ENCODE results near the gene TMEM167A.

GRCh38 chr5:83049370-83049885 lies 27.8 kb downstream of the TMEM167A start:
- no peak for TF ChIP-seq POLR2A (IDR thresholded peaks at IDR 0.05; ENCODE audit: borderline replicate concordance, extremely low read depth, insufficient read depth, insufficient read length)
- TF ChIP-seq CBX3 (IDR thresholded peaks at IDR 0.05; ENCODE audit: low read depth) = no peak
- TF ChIP-seq, protein P1, sequence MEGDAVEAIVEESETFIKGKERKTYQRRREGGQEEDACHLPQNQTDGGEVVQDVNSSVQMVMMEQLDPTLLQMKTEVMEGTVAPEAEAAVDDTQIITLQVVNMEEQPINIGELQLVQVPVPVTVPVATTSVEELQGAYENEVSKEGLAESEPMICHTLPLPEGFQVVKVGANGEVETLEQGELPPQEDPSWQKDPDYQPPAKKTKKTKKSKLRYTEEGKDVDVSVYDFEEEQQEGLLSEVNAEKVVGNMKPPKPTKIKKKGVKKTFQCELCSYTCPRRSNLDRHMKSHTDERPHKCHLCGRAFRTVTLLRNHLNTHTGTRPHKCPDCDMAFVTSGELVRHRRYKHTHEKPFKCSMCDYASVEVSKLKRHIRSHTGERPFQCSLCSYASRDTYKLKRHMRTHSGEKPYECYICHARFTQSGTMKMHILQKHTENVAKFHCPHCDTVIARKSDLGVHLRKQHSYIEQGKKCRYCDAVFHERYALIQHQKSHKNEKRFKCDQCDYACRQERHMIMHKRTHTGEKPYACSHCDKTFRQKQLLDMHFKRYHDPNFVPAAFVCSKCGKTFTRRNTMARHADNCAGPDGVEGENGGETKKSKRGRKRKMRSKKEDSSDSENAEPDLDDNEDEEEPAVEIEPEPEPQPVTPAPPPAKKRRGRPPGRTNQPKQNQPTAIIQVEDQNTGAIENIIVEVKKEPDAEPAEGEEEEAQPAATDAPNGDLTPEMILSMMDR (IDR thresholded peaks at IDR 0.05 in 2 of 3, conservative IDR thresholded peaks at IDR 0.05 in 1 of 3; ENCODE audit: borderline replicate concordance in 1 of 3, insufficient read depth in 1 of 3, low read depth in 2 of 3, low read length in 2 of 3) = no peak
- TF ChIP-seq EZH2phosphoT487 (IDR thresholded peaks at IDR 0.05; ENCODE audit: borderline replicate concordance) = no peak
- TF ChIP-seq SP1 (IDR thresholded peaks at IDR 0.05; ENCODE audit: low read depth) = no peak
- no peak for TF ChIP-seq RAD21 (IDR thresholded peaks at IDR 0.05; ENCODE audit: low read depth)
- no peak for TF ChIP-seq POLR2AphosphoS5 (IDR thresholded peaks at IDR 0.05; ENCODE audit: low read depth, low read length)
